ENCODE data around the gene SHOX. TPM values are rescaled to one million over a fixed set of nuclear protein-coding genes. Genes with fewer than 3 reads are reported as not detected.

SHOX gene
- total RNA-seq = not detected in 2 replicates

DNA sequence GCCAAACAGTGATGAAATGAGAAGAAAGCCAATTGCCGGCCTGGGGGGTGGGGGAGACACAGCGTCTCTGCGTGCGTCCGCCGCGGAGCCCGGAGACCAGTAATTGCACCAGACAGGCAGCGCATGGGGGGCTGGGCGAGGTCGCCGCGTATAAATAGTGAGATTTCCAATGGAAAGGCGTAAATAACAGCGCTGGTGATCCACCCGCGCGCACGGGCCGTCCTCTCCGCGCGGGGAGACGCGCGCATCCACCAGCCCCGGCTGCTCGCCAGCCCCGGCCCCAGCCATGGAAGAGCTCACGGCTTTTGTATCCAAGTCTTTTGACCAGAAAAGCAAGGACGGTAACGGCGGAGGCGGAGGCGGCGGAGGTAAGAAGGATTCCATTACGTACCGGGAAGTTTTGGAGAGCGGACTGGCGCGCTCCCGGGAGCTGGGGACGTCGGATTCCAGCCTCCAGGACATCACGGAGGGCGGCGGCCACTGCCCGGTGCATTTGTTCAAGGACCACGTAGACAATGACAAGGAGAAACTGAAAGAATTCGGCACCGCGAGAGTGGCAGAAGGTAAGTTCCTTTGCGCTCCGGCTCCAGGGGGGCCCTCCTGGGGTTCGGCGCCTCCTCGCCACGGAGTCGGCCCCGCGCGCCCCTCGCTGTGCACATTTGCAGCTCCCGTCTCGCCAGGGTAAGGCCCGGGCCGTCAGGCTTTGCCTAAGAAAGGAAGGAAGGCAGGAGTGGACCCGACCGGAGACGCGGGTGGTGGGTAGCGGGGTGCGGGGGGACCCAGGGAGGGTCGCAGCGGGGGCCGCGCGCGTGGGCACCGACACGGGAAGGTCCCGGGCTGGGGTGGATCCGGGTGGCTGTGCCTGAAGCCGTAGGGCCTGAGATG, at the start of gene SHOX:
SHOX (plus strand) TSS at position 180 of the 885 bp plus-strand sequence; CDS start at position 287, 107 bp downstream.

Other genes with a start within 250 kb of the SHOX start
- gene PPP2R3B, start 243.9 kb upstream of the SHOX start, total RNA-seq = 14.1 and 21.8 TPM in 2 replicates

Measured in airway epithelial cell (primary cell).